ENCODE measurements around the gene STAG3.
"Not testable (repeated sequence)": the region's sequence is repeated elsewhere in the genome, so short reads cannot be mapped to it uniquely, and the experiment has no call there.

The STAG3 gene

GRCh38 chr7:100222445-100223132, 44.9 kb downstream of the STAG3 start:
- no peak overlapping the region for H3K27ac ChIP-seq (ENCODE audit: low read length)

GRCh38 chr7:100223376-100223927, 45.7 kb downstream of the STAG3 start:
- H3K9me3 ChIP-seq (ENCODE audit: control insufficient read depth, insufficient read depth, low read length); H3K4me1 ChIP-seq (ENCODE audit: control insufficient read depth, insufficient read depth, low read length); DNase-seq (ENCODE audit: low read depth, low spot score); H3K27ac ChIP-seq (ENCODE audit: low read length); H3K36me3 ChIP-seq (ENCODE audit: control insufficient read depth, insufficient read depth, low read length); H3K4me3 ChIP-seq (ENCODE audit: low read length); H3K27me3 ChIP-seq (ENCODE audit: control insufficient read depth, insufficient read depth, low read length): not testable (repeated sequence)
- WGBS (ENCODE audit: insufficient coverage, insufficient read length), result no CpG with 5 or more reads among the region's 17 CpGs

More at GRCh38 chr7:100222445-100223132, 44.9 kb downstream of the STAG3 start:
- no peaks in the 10 kb centered on the region for H3K27me3 ChIP-seq (ENCODE audit: control insufficient read depth, insufficient read depth, low read length)
- H3K4me1 ChIP-seq (ENCODE audit: control insufficient read depth, insufficient read depth, low read length), result no peaks in the 10 kb centered on the region
- DNase-seq (ENCODE audit: low read depth, low spot score), result no peak
- no CpG with 5 or more reads among the region's 13 CpGs for WGBS (ENCODE audit: insufficient coverage, insufficient read length)
- H3K4me3 ChIP-seq (ENCODE audit: low read length), result no peak overlapping the region
- H3K36me3 ChIP-seq (ENCODE audit: control insufficient read depth, insufficient read depth, low read length), result no peaks in the 10 kb centered on the region
- no peaks in the 10 kb centered on the region for H3K9me3 ChIP-seq (ENCODE audit: control insufficient read depth, insufficient read depth, low read length)

- WGBS (ENCODE audit: insufficient coverage, insufficient read length), result no CpG with 5 or more reads among the region's 6 CpGs
- not testable (repeated sequence) for H3K36me3 ChIP-seq (ENCODE audit: control insufficient read depth, insufficient read depth, low read length); H3K27ac ChIP-seq (ENCODE audit: low read length); H3K9me3 ChIP-seq (ENCODE audit: control insufficient read depth, insufficient read depth, low read length); DNase-seq (ENCODE audit: low read depth, low spot score); H3K4me1 ChIP-seq (ENCODE audit: control insufficient read depth, insufficient read depth, low read length); H3K4me3 ChIP-seq (ENCODE audit: low read length); H3K27me3 ChIP-seq (ENCODE audit: control insufficient read depth, insufficient read depth, low read length)
Observed at GRCh38 chr7:100224891-100225290, 47.2 kb downstream of the STAG3 start.

- H3K27ac ChIP-seq (ENCODE audit: low read length); H3K9me3 ChIP-seq (ENCODE audit: control insufficient read depth, insufficient read depth, low read length); DNase-seq (ENCODE audit: low read depth, low spot score); H3K27me3 ChIP-seq (ENCODE audit: control insufficient read depth, insufficient read depth, low read length); H3K4me1 ChIP-seq (ENCODE audit: control insufficient read depth, insufficient read depth, low read length); H3K36me3 ChIP-seq (ENCODE audit: control insufficient read depth, insufficient read depth, low read length); H3K4me3 ChIP-seq (ENCODE audit: low read length): not testable (repeated sequence)
- WGBS (ENCODE audit: insufficient coverage, insufficient read length), result no CpG with 5 or more reads among the region's 8 CpGs
Observed at GRCh38 chr7:100234660-100235317, 57.1 kb downstream of the STAG3 start.

- H3K27me3 ChIP-seq (ENCODE audit: control insufficient read depth, insufficient read depth, low read length); H3K36me3 ChIP-seq (ENCODE audit: control insufficient read depth, insufficient read depth, low read length); H3K4me1 ChIP-seq (ENCODE audit: control insufficient read depth, insufficient read depth, low read length); H3K27ac ChIP-seq (ENCODE audit: low read length); DNase-seq (ENCODE audit: low read depth, low spot score); H3K4me3 ChIP-seq (ENCODE audit: low read length); H3K9me3 ChIP-seq (ENCODE audit: control insufficient read depth, insufficient read depth, low read length): not testable (repeated sequence)
- WGBS (ENCODE audit: insufficient coverage, insufficient read length), result no CpG with 5 or more reads among the region's 7 CpGs
Observed at GRCh38 chr7:100239975-100240374, 62.3 kb downstream of the STAG3 start.

GRCh38 chr7:100243385-100243784, 65.7 kb downstream of the STAG3 start:
- H3K9me3 ChIP-seq (ENCODE audit: control insufficient read depth, insufficient read depth, low read length); H3K4me1 ChIP-seq (ENCODE audit: control insufficient read depth, insufficient read depth, low read length); H3K27ac ChIP-seq (ENCODE audit: low read length); H3K4me3 ChIP-seq (ENCODE audit: low read length); H3K27me3 ChIP-seq (ENCODE audit: control insufficient read depth, insufficient read depth, low read length); DNase-seq (ENCODE audit: low read depth, low spot score); H3K36me3 ChIP-seq (ENCODE audit: control insufficient read depth, insufficient read depth, low read length): not testable (repeated sequence)
- no CpG with 5 or more reads among the region's 12 CpGs for WGBS (ENCODE audit: insufficient coverage, insufficient read length)

GRCh38 chr7:100244988-100245605, 67.4 kb downstream of the STAG3 start:
- H3K4me3 ChIP-seq (ENCODE audit: low read length); H3K27ac ChIP-seq (ENCODE audit: low read length); H3K36me3 ChIP-seq (ENCODE audit: control insufficient read depth, insufficient read depth, low read length); H3K9me3 ChIP-seq (ENCODE audit: control insufficient read depth, insufficient read depth, low read length); DNase-seq (ENCODE audit: low read depth, low spot score); H3K4me1 ChIP-seq (ENCODE audit: control insufficient read depth, insufficient read depth, low read length); H3K27me3 ChIP-seq (ENCODE audit: control insufficient read depth, insufficient read depth, low read length): not testable (repeated sequence)
- no CpG with 5 or more reads among the region's 9 CpGs for WGBS (ENCODE audit: insufficient coverage, insufficient read length)

- H3K9me3 ChIP-seq (ENCODE audit: control insufficient read depth, insufficient read depth, low read length); H3K4me3 ChIP-seq (ENCODE audit: low read length); DNase-seq (ENCODE audit: low read depth, low spot score); H3K36me3 ChIP-seq (ENCODE audit: control insufficient read depth, insufficient read depth, low read length); H3K27ac ChIP-seq (ENCODE audit: low read length); H3K27me3 ChIP-seq (ENCODE audit: control insufficient read depth, insufficient read depth, low read length); H3K4me1 ChIP-seq (ENCODE audit: control insufficient read depth, insufficient read depth, low read length): not testable (repeated sequence)
- no CpG with 5 or more reads among the region's 15 CpGs for WGBS (ENCODE audit: insufficient coverage, insufficient read length)
Observed at GRCh38 chr7:100246121-100246864, 68.6 kb downstream of the STAG3 start.

- H3K27ac ChIP-seq (ENCODE audit: low read length); DNase-seq (ENCODE audit: low read depth, low spot score); H3K9me3 ChIP-seq (ENCODE audit: control insufficient read depth, insufficient read depth, low read length); H3K4me1 ChIP-seq (ENCODE audit: control insufficient read depth, insufficient read depth, low read length); H3K4me3 ChIP-seq (ENCODE audit: low read length); H3K27me3 ChIP-seq (ENCODE audit: control insufficient read depth, insufficient read depth, low read length); H3K36me3 ChIP-seq (ENCODE audit: control insufficient read depth, insufficient read depth, low read length): not testable (repeated sequence)
- WGBS (ENCODE audit: insufficient coverage, insufficient read length), result no CpG with 5 or more reads among the region's 9 CpGs
Observed at GRCh38 chr7:100246865-100247137, 69.1 kb downstream of the STAG3 start.

- no CpG with 5 or more reads among the region's 11 CpGs for WGBS (ENCODE audit: insufficient coverage, insufficient read length)
- no peaks in the 10 kb centered on the region for H3K9me3 ChIP-seq (ENCODE audit: control insufficient read depth, insufficient read depth, low read length)
- H3K36me3 ChIP-seq (ENCODE audit: control insufficient read depth, insufficient read depth, low read length), result no peaks in the 10 kb centered on the region
- DNase-seq (ENCODE audit: low read depth, low spot score), result peak; percentile 43
- H3K4me1 ChIP-seq (ENCODE audit: control insufficient read depth, insufficient read depth, low read length), result peaks cover 4% of the 10 kb centered on the region
- H3K27ac ChIP-seq (ENCODE audit: low read length), result no peak overlapping the region
- no peak overlapping the region for H3K4me3 ChIP-seq (ENCODE audit: low read length)
- no peaks in the 10 kb centered on the region for H3K27me3 ChIP-seq (ENCODE audit: control insufficient read depth, insufficient read depth, low read length)
Observed at GRCh38 chr7:100247152-100247757, 69.5 kb downstream of the STAG3 start.

Measured in iPS DF 6.9 (cell line).